ENCODE data around the gene CLUH.

DNA sequence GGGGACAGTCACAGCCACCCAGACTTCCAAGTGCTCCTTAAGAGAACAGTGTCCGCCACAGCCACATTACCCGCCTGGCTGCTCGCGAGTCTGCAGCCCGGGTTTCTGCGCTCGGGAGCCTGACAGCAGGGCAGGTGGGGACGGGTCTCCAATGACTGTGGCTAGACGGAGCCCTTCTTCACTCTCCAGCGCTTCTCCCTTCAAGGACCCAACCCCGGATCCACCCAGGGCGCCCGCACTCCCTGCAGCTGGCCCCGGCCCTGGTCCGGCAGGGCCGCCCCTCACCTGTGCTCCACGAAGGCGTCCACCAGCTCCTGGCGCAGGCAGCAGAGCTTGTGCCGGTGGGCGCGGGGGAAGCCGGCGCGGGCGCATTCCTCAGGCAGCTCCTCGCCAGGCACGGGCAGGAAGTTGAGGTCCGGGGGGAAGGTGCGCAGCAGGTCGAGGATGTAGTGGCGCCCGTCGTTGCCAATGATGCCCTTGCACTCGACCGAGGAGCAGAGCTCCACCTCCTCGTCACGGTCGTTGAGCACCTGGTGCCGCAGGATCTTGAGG, 13.9 kb downstream of the CLUH start:
- TF ChIP-seq, protein P1, sequence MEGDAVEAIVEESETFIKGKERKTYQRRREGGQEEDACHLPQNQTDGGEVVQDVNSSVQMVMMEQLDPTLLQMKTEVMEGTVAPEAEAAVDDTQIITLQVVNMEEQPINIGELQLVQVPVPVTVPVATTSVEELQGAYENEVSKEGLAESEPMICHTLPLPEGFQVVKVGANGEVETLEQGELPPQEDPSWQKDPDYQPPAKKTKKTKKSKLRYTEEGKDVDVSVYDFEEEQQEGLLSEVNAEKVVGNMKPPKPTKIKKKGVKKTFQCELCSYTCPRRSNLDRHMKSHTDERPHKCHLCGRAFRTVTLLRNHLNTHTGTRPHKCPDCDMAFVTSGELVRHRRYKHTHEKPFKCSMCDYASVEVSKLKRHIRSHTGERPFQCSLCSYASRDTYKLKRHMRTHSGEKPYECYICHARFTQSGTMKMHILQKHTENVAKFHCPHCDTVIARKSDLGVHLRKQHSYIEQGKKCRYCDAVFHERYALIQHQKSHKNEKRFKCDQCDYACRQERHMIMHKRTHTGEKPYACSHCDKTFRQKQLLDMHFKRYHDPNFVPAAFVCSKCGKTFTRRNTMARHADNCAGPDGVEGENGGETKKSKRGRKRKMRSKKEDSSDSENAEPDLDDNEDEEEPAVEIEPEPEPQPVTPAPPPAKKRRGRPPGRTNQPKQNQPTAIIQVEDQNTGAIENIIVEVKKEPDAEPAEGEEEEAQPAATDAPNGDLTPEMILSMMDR (IDR thresholded peaks at IDR 0.05; ENCODE audit: low read depth, low read length), result no peak
- no peak for TF ChIP-seq EZH2phosphoT487 (IDR thresholded peaks at IDR 0.05; ENCODE audit: low read depth)
